HL-60 (cell line): ENCODE data around the gene NFATC1.

Source experiments
- DNase-seq, 2 experiments: peaks; one replicate each; pipeline ENCODE4 v3.0.0-alpha.2; 2010 to 2020; ENCODE audit warnings: low read depth in 1 of 2, low spot score in 1 of 2
- H3K27ac ChIP-seq: fragments of 250-450 bp; sonication (Bioruptor Pico); replicated peaks from 2 replicates; pipeline ENCODE4 v1.5.1; 2020; ENCODE audit warnings: mild to moderate bottlenecking, moderate library complexity
- H3K27me3 ChIP-seq: fragments of 250-450 bp; sonication (Bioruptor Pico); 2 replicates; pipeline ENCODE4 v1.5.1; 2021; ENCODE audit warnings: mild to moderate bottlenecking, moderate library complexity; ENCODE audit not compliant: insufficient read depth, poor library complexity, severe bottlenecking
- H3K4me3 ChIP-seq: replicated peaks from 2 replicates; pipeline ENCODE4 v1.5.1; 2011; ENCODE audit warnings: mild to moderate bottlenecking, control low read depth, low read length; ENCODE audit not compliant: insufficient read depth
- CTCF ChIP-seq: IDR thresholded peaks from one replicate; pipeline ENCODE4 v1.5.1; 2011; ENCODE audit warnings: low read length, control low read depth, inconsistent platforms; ENCODE audit not compliant: insufficient read depth
- GABPA ChIP-seq: IDR thresholded peaks from 2 replicates; pipeline ENCODE4 v1.6.1; 2012; ENCODE audit warnings: low read depth
- POLR2AphosphoS5 ChIP-seq: IDR thresholded peaks from 2 replicates; pipeline ENCODE4 v1.6.1; 2012; ENCODE audit warnings: low read depth
- REST ChIP-seq: IDR thresholded peaks from 2 replicates; pipeline ENCODE4 v1.6.1; 2012; ENCODE audit warnings: low read depth; ENCODE audit not compliant: insufficient replicate concordance
- SPI1 ChIP-seq: IDR thresholded peaks from 2 replicates; pipeline ENCODE4 v1.6.1; 2012; ENCODE audit warnings: low read depth, mild to moderate bottlenecking, borderline replicate concordance

NFATC1 gene

GRCh38 chr18:79429785-79430281, 34.1 kb downstream of the NFATC1 start:
- Histone ChIP-seq H3K27me3 (no peaks in the 10 kb centered on the region), H3K27ac (peak overlapping the region; percentile 36), H3K4me3 (no peak overlapping the region)
- TF ChIP-seq POLR2AphosphoS5, result peak; percentile 52
- TF ChIP-seq REST, result no peak
- peak; percentile 49 to 87 for DNase-seq

- Histone ChIP-seq H3K27ac (no peak overlapping the region), H3K4me3 (no peak overlapping the region), H3K27me3 (no peaks in the 10 kb centered on the region)
- TF ChIP-seq SPI1 (no peak), POLR2AphosphoS5 (no peak), GABPA (no peak), CTCF (no peak), REST (no peak)
- no peak for DNase-seq
Measured at GRCh38 chr18:79432376-79433120, 36.8 kb downstream of the NFATC1 start.

GRCh38 chr18:79433431-79433830, 37.7 kb downstream of the NFATC1 start:
- Histone ChIP-seq H3K27ac (no peak overlapping the region), H3K4me3 (no peak overlapping the region), H3K27me3 (no peaks in the 10 kb centered on the region)
- TF ChIP-seq GABPA (no peak), POLR2AphosphoS5 (no peak)
- DNase-seq, result no peak

GRCh38 chr18:79434607-79435401, 39.1 kb downstream of the NFATC1 start:
- TF ChIP-seq SPI1 (no peak), REST (no peak), CTCF (no peak), GABPA (no peak), POLR2AphosphoS5 (no peak)
- Histone ChIP-seq H3K27ac (no peak overlapping the region), H3K4me3 (no peak overlapping the region), H3K27me3 (no peaks in the 10 kb centered on the region)
- no peak for DNase-seq
